HCT116 (cell line): ENCODE data around the gene KRTAP10-8. TPM values are rescaled to one million over a fixed set of nuclear protein-coding genes. Genes with fewer than 3 reads are reported as not detected.

ENCODE experiments used
- ATAC-seq: fragments of 200-7000 bp; cut with Tn5 transposase; 2 replicates; pipeline ENCODE4 v1.9.1; 2020; ENCODE audit warnings: mild to moderate bottlenecking, moderate library complexity
- BruUV-seq: library from RNA; stranded (reverse); fragments of 400-500 nt; replicated peaks from 2 replicates; lab custom pipeline; 2021; lab: Mats Ljungman, UMichigan
- CTCF ChIA-PET: fragments of 300-600 bp; sonication (Branson Sonifier 250); formaldehyde crosslinking; loops from one replicate; lab custom pipeline; 2021; ENCODE audit warnings: antibody characterized with exemption; lab: Charles Lee
- POLR2A ChIA-PET: fragments of 300-600, 350-600 bp; sonication (Branson Sonifier 250); formaldehyde crosslinking; loops from one replicate; lab custom pipeline; 2021; ENCODE audit warnings: antibody characterized with exemption; lab: Charles Lee
- RAD21 ChIA-PET, 2 experiments: fragments of 300-600 bp; sonication (Branson Sonifier 250); formaldehyde crosslinking; loops; one replicate each; lab custom pipeline; 2023; ENCODE audit warnings: low total read pairs in 2 of 2; ENCODE audit not compliant: uncharacterized antibody in 2 of 2, unreplicated experiment in 2 of 2, low non-redundant PET in 1 of 2; lab: Charles Lee
- DNase-seq: peaks from one replicate; pipeline ENCODE4 v3.0.0-alpha.2; 2010; ENCODE audit warnings: low read depth, low spot score
- H2AFZ ChIP-seq: fragments of 200-600 bp; shearing (Covaris generic), sonication (generic); 2 replicates; pipeline ENCODE4 v1.6.1; 2017; ENCODE audit warnings: low read depth, mixed run types, mixed read lengths, antibody characterized with exemption, low read length; ENCODE audit not compliant: poor library complexity, severe bottlenecking
- H3K27ac ChIP-seq: 2 replicates; pipeline ENCODE4 v1.5.1; 2012; ENCODE audit warnings: low read depth, low read length
- H3K27me3 ChIP-seq: fragments of 200-600 bp; sonication (generic); 2 replicates; pipeline ENCODE4 v1.6.1; 2016; ENCODE audit warnings: mixed run types, low read length, mixed read lengths; ENCODE audit not compliant: insufficient read depth
- H3K36me3 ChIP-seq, 2 experiments: fragments of 200-500 bp in 1 of 2; fragments of 200-600 bp in 1 of 2; sonication (Bioruptor generic) in 1 of 2; sonication (generic) in 1 of 2; 2 replicates each; pipeline versions ENCODE4 v1.5.1 to v1.6.1; 2014 to 2016; ENCODE audit warnings: low read length in 2 of 2, inconsistent platforms in 1 of 2, mixed read lengths in 1 of 2, mixed run types in 1 of 2; ENCODE audit not compliant: insufficient read depth in 2 of 2, control insufficient read depth in 1 of 2
- H3K4me1 ChIP-seq, 2 experiments: fragments of 200-600 bp in 1 of 2; sonication (generic) in 1 of 2; 2 replicates each; pipeline versions ENCODE4 v1.5.1 to v1.6.1; 2012 to 2017; ENCODE audit warnings: low read length in 2 of 2, inconsistent platforms in 1 of 2, mild to moderate bottlenecking in 1 of 2, mixed read lengths in 1 of 2, mixed run types in 1 of 2, moderate library complexity in 1 of 2; ENCODE audit not compliant: insufficient read depth in 2 of 2, control insufficient read depth in 1 of 2
- H3K4me2 ChIP-seq: fragments of 200-600 bp; sonication (generic); 2 replicates; pipeline ENCODE4 v1.6.1; 2017; ENCODE audit warnings: mixed run types, low read length, mixed read lengths
- H3K4me3 ChIP-seq, 2 experiments: fragments of 200-600 bp in 1 of 2; sonication (generic) in 1 of 2; replicated peaks in 1 of 2; 2 replicates each; pipeline ENCODE4 v1.5.1; 2011 to 2016; ENCODE audit warnings: low read length in 2 of 2, control low read depth in 1 of 2, low read depth in 1 of 2, mild to moderate bottlenecking in 1 of 2, mixed read lengths in 1 of 2, mixed run types in 1 of 2
- H3K79me2 ChIP-seq: fragments of 200-600 bp; sonication (generic); 2 replicates; pipeline ENCODE4 v1.6.1; 2017; ENCODE audit warnings: mild to moderate bottlenecking, mixed run types, low read length, moderate library complexity, mixed read lengths; ENCODE audit not compliant: insufficient read depth
- H3K9ac ChIP-seq: fragments of 200-600 bp; sonication (generic); 2 replicates; pipeline ENCODE4 v1.6.1; 2016; ENCODE audit warnings: low read length, mixed read lengths
- H3K9me2 ChIP-seq: fragments of 200-600 bp; sonication (generic), shearing (Covaris generic); 2 replicates; pipeline ENCODE4 v1.6.1; 2017; ENCODE audit warnings: mixed run types, mild to moderate bottlenecking, moderate library complexity; ENCODE audit not compliant: insufficient read depth
- H3K9me3 ChIP-seq, 2 experiments: fragments of 200-500 bp in 1 of 2; fragments of 200-600 bp in 1 of 2; sonication (Bioruptor generic) in 1 of 2; sonication (generic) in 1 of 2; 2 replicates each; pipeline ENCODE4 v1.6.1; 2014 to 2017; ENCODE audit warnings: low read length in 2 of 2, mixed read lengths in 2 of 2, inconsistent platforms in 1 of 2, low read depth in 1 of 2, mild to moderate bottlenecking in 1 of 2, mixed run types in 1 of 2, moderate library complexity in 1 of 2; ENCODE audit not compliant: control insufficient read depth in 1 of 2, insufficient read depth in 1 of 2
- H4K20me1 ChIP-seq: fragments of 200-600 bp; sonication (generic), shearing (Covaris generic); 2 replicates; pipeline ENCODE4 v1.6.1; 2017; ENCODE audit warnings: mixed run types, mild to moderate bottlenecking, moderate library complexity; ENCODE audit not compliant: insufficient read depth
- EZH2phosphoT487 ChIP-seq: fragments of 200-600 bp; IDR thresholded peaks from 2 replicates; pipeline ENCODE4 v1.6.1; 2018; ENCODE audit warnings: antibody characterized with exemption, borderline replicate concordance
- POLR2A ChIP-seq: IDR thresholded peaks from 2 replicates; pipeline ENCODE4 v1.7.0; 2011; ENCODE audit warnings: borderline replicate concordance; ENCODE audit not compliant: insufficient read depth, insufficient read length; ENCODE audit errors: extremely low read depth
- SP1 ChIP-seq: IDR thresholded peaks from 2 replicates; pipeline ENCODE4 v1.6.1; 2012; ENCODE audit warnings: low read depth
- ZFX ChIP-seq: fragments of 450-650 bp; IDR thresholded peaks from 2 replicates; pipeline ENCODE4 v1.6.1; 2017
- intact Hi-C: fragments of 100-400 bp; cut with micrococcal nuclease; formaldehyde crosslinking; loops from 2 replicates; pipeline ENCODE4 v1.10.0; 2022
- total RNA-seq: library from RNA; stranded (reverse); gene quantifications from one replicate; pipeline ENCODE4 v1.2.1, GENCODE V29; 2021; ENCODE audit not compliant: unreplicated experiment
- TF ChIP-seq, protein P1 (sequence below), 3 experiments: fragments of 200-600 bp in 1 of 3; sonication (generic) in 1 of 3; IDR thresholded peaks in 2 of 3; conservative IDR thresholded peaks in 1 of 3; 2 replicates each; pipeline ENCODE4 v1.5.1; 2012 to 2017; ENCODE audit warnings: low read depth in 2 of 3, low read length in 2 of 3, antibody characterized with exemption in 1 of 3, borderline replicate concordance in 1 of 3, control low read depth in 1 of 3, mild to moderate bottlenecking in 1 of 3, mixed read lengths in 1 of 3, mixed run types in 1 of 3, moderate library complexity in 1 of 3; ENCODE audit not compliant: insufficient read depth in 1 of 3
- TF ChIP-seq, protein P2 (sequence below): IDR thresholded peaks from 2 replicates; pipeline ENCODE4 v1.6.1; 2011; ENCODE audit warnings: mild to moderate bottlenecking, low read length, moderate library complexity; ENCODE audit not compliant: insufficient replicate concordance; ENCODE audit errors: extremely low read depth

Gene KRTAP10-8
- total RNA-seq, 1 experiment from 2014 or later = not detected

DNA sequence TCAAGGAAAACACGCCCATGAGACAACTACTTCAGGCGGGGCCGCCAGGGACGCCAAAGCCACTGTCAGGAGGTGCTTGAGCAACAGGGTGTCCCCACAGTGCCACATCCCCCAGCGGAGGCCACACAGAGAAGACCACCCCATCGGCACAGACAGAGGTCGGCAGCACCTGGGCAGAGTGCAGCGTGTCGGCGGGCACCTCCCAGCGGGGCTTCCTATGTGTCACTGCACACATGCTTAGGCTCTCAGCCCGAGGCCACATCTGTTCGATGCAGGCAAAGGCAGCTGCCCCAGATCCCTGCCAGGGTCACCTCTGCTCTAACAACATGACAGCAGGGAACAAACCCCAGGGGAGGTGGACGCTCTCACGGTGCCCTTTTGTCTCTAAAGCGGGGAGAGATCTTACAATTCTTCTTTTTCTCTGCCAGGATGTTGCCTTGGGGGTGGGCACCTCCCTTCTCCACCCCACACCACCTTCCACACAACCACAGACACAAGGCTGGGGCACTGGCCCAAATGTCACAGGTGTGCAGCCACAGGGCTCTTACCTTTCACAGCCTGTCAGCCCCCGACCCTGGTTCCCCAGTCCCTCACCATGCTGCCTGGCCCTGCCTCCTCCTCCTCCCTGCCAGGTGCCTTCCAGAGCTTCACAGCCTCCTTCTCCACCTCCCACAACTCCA lies 4.2 kb downstream of the KRTAP10-8 start:
- Histone ChIP-seq H3K4me1 (no peaks in the 10 kb centered on the region), H3K4me2 (no peak overlapping the region), H3K4me3 (no peak overlapping the region), H3K9ac (no peak overlapping the region), H3K9me2 (no peaks in the 10 kb centered on the region), H3K36me3 (no peaks in the 10 kb centered on the region), H3K9me3 (peaks cover 5 to 9% of the 10 kb centered on the region in 2 experiments), H3K27me3 (no peaks in the 10 kb centered on the region), H3K27ac (no peak overlapping the region), H2AFZ (no peak overlapping the region), H4K20me1 (no peaks in the 10 kb centered on the region)
- intact Hi-C loops = no loop called here
- BruUV-seq = no TSS peak
- TF ChIP-seq POLR2A = no peak
- TF ChIP-seq, protein P1, sequence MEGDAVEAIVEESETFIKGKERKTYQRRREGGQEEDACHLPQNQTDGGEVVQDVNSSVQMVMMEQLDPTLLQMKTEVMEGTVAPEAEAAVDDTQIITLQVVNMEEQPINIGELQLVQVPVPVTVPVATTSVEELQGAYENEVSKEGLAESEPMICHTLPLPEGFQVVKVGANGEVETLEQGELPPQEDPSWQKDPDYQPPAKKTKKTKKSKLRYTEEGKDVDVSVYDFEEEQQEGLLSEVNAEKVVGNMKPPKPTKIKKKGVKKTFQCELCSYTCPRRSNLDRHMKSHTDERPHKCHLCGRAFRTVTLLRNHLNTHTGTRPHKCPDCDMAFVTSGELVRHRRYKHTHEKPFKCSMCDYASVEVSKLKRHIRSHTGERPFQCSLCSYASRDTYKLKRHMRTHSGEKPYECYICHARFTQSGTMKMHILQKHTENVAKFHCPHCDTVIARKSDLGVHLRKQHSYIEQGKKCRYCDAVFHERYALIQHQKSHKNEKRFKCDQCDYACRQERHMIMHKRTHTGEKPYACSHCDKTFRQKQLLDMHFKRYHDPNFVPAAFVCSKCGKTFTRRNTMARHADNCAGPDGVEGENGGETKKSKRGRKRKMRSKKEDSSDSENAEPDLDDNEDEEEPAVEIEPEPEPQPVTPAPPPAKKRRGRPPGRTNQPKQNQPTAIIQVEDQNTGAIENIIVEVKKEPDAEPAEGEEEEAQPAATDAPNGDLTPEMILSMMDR (IDR thresholded peaks at IDR 0.05 in 2 of 3, conservative IDR thresholded peaks at IDR 0.05 in 1 of 3; ENCODE audit: borderline replicate concordance in 1 of 3, insufficient read depth in 1 of 3, low read depth in 2 of 3, low read length in 2 of 3) = no peak
- no peak for TF ChIP-seq SP1
- no peak for TF ChIP-seq EZH2phosphoT487
- TF ChIP-seq ZFX = no peak
- TF ChIP-seq, protein P2, sequence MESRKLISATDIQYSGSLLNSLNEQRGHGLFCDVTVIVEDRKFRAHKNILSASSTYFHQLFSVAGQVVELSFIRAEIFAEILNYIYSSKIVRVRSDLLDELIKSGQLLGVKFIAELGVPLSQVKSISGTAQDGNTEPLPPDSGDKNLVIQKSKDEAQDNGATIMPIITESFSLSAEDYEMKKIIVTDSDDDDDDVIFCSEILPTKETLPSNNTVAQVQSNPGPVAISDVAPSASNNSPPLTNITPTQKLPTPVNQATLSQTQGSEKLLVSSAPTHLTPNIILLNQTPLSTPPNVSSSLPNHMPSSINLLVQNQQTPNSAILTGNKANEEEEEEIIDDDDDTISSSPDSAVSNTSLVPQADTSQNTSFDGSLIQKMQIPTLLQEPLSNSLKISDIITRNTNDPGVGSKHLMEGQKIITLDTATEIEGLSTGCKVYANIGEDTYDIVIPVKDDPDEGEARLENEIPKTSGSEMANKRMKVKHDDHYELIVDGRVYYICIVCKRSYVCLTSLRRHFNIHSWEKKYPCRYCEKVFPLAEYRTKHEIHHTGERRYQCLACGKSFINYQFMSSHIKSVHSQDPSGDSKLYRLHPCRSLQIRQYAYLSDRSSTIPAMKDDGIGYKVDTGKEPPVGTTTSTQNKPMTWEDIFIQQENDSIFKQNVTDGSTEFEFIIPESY = no peak
- TF ChIP-seq, all 23 proteins: peak for 0
- ChIA-PET RAD21 (no interaction called here), CTCF (no interaction called here), POLR2A (no interaction called here)
- no peaks in the 10 kb centered on the region for H3K79me2 ChIP-seq
- DNase-seq (no peak), ATAC-seq (no peak)
